ENCODE data around the gene OR2K2. TPM values are rescaled to one million over a fixed set of nuclear protein-coding genes. Genes with fewer than 3 reads are reported as not detected.
"Not testable (repeated sequence)": the region's sequence is repeated elsewhere in the genome, so short reads cannot be mapped to it uniquely, and the experiment has no call there.

OR2K2 gene
- total and polyA plus RNA-seq, 4 donors = 0.15 TPM; not detected in 3

- H3K27ac ChIP-seq (ENCODE audit: low read depth, low read length); H3K36me3 ChIP-seq (ENCODE audit: control insufficient read depth, insufficient read depth, low read length); H3K4me1 ChIP-seq (ENCODE audit: control insufficient read depth, insufficient read depth, low read length); DNase-seq (ENCODE audit: low read depth in 4 of 6, low spot score in 6 of 6); H3K27me3 ChIP-seq (ENCODE audit: control insufficient read depth, insufficient read depth, low read length); H3K9me3 ChIP-seq (ENCODE audit: control insufficient read depth, insufficient read depth, low read length): not testable (repeated sequence)
- 60% methylated on average over 1 of the region's 4 CpGs for WGBS (ENCODE audit: insufficient coverage)
- H3K4me3 ChIP-seq (ENCODE audit: low read depth, low read length) = peak overlapping the region; percentile 13
Observed at GRCh38 chr9:111299599-111299966, 30.4 kb downstream of the OR2K2 start.

- WGBS (ENCODE audit: insufficient coverage) = no CpG with 5 or more reads among the region's 6 CpGs
- DNase-seq (ENCODE audit: low read depth in 4 of 6, low spot score in 6 of 6) = peak; percentile 36 to 90 (median 56)
- Histone ChIP-seq H3K27me3 (ENCODE audit: control insufficient read depth, insufficient read depth, low read length) (no peaks in the 10 kb centered on the region), H3K4me1 (ENCODE audit: control insufficient read depth, insufficient read depth, low read length) (peaks cover 3% of the 10 kb centered on the region), H3K36me3 (ENCODE audit: control insufficient read depth, insufficient read depth, low read length) (no peaks in the 10 kb centered on the region), H3K27ac (ENCODE audit: low read depth, low read length) (peak overlapping the region; percentile 76), H3K9me3 (ENCODE audit: control insufficient read depth, insufficient read depth, low read length) (peaks cover 3% of the 10 kb centered on the region), H3K4me3 (ENCODE audit: low read depth, low read length) (peak overlapping the region; percentile 13)
Observed at GRCh38 chr9:111298731-111299598, 31.1 kb downstream of the OR2K2 start.

GRCh38 chr9:111298111-111298510 is 31.9 kb downstream of the OR2K2 start:
- Histone ChIP-seq H3K9me3 (ENCODE audit: control insufficient read depth, insufficient read depth, low read length) (peaks cover 3% of the 10 kb centered on the region), H3K4me3 (ENCODE audit: low read depth, low read length) (no peak overlapping the region), H3K27me3 (ENCODE audit: control insufficient read depth, insufficient read depth, low read length) (no peaks in the 10 kb centered on the region), H3K36me3 (ENCODE audit: control insufficient read depth, insufficient read depth, low read length) (no peaks in the 10 kb centered on the region), H3K27ac (ENCODE audit: low read depth, low read length) (peak overlapping the region; percentile 40), H3K4me1 (ENCODE audit: control insufficient read depth, insufficient read depth, low read length) (peaks cover 3% of the 10 kb centered on the region)
- peak in 2 of 6 donors; percentile 7 to 67 for DNase-seq (ENCODE audit: low read depth in 4 of 6, low spot score in 6 of 6)
- WGBS (ENCODE audit: insufficient coverage) = no CpG with 5 or more reads among the region's 6 CpGs

GRCh38 chr9:111297066-111297824 is 32.8 kb downstream of the OR2K2 start:
- Histone ChIP-seq H3K36me3 (ENCODE audit: control insufficient read depth, insufficient read depth, low read length) (no peaks in the 10 kb centered on the region), H3K27ac (ENCODE audit: low read depth, low read length) (no peak overlapping the region), H3K9me3 (ENCODE audit: control insufficient read depth, insufficient read depth, low read length) (peaks cover 3% of the 10 kb centered on the region), H3K27me3 (ENCODE audit: control insufficient read depth, insufficient read depth, low read length) (no peaks in the 10 kb centered on the region), H3K4me3 (ENCODE audit: low read depth, low read length) (no peak overlapping the region), H3K4me1 (ENCODE audit: control insufficient read depth, insufficient read depth, low read length) (peaks cover 3% of the 10 kb centered on the region)
- WGBS (ENCODE audit: insufficient coverage) = no CpG with 5 or more reads among the region's 2 CpGs
- DNase-seq (ENCODE audit: low read depth in 4 of 6, low spot score in 6 of 6) = no peak

DNA sequence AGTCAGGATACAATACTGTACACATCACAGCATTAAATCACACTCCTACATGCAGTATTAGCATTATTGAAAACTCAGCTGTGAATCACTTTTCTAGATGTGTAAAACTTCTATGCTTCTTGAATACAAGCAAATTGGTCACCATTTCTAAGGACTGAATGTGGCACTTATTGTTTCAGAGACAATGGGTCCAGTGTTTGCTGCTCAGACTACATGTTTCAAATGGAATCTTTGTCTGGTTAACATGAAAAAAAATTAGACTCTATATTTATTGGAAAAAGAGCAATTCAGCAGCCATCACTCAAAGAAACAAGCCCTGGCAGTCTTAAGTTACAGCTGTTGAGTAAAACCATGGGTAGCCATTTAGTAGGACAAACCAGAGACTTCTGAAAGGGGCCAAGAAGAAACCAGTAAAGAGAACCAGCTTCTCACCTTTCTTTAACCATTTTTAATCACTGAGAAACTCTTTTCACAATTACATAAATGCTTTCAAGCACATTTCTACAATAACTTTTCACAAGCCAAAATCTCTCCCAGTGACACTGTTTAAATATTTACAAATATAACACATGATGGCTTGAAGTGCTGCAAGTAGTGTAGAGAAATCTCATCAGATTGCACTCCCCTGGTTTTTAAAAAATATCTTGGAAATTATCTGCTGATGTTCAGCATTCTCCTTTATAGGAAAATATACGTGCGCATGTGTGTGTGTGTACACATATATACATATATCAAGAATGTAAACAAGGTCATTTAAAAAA is 35.2 kb downstream of the OR2K2 start:
- DNase-seq (ENCODE audit: low read depth in 4 of 6, low spot score in 6 of 6) = peak in 1 of 6 donors; percentile 50
- WGBS (ENCODE audit: insufficient coverage) = no CpG with 5 or more reads among the region's 2 CpGs
- Histone ChIP-seq H3K27ac (ENCODE audit: low read depth, low read length) (peak overlapping the region; percentile 69), H3K36me3 (ENCODE audit: control insufficient read depth, insufficient read depth, low read length) (no peaks in the 10 kb centered on the region), H3K27me3 (ENCODE audit: control insufficient read depth, insufficient read depth, low read length) (no peaks in the 10 kb centered on the region), H3K4me1 (ENCODE audit: control insufficient read depth, insufficient read depth, low read length) (peaks cover 3% of the 10 kb centered on the region), H3K9me3 (ENCODE audit: control insufficient read depth, insufficient read depth, low read length) (peaks cover 3% of the 10 kb centered on the region), H3K4me3 (ENCODE audit: low read depth, low read length) (no peak overlapping the region)

DNA sequence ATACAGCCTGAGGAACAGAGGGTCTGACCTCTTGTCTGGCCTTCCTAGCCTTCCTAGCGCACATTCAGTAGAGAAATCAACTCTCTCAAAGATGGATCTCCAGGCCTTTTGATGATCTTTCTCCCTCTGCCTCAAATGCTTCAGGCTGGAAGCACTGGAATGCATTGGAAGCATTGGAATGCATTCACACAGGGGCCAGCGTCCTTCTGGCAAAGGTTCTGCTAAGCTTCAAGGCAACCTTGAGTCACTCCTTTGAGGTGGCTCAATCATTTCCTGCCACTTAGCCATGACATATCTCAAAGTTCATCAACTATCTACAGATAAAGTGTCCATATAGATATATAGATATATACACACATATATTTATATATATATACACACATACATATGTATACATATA is 42.9 kb downstream of the OR2K2 start:
- 100% methylated on average over 1 of the region's 2 CpGs for WGBS (ENCODE audit: insufficient coverage)

GRCh38 chr9:111284703-111285102 is 45.3 kb downstream of the OR2K2 start:
- no peak overlapping the region for H3K27ac ChIP-seq (ENCODE audit: low read depth, low read length)
- no peaks in the 10 kb centered on the region for H3K27me3 ChIP-seq (ENCODE audit: control insufficient read depth, insufficient read depth, low read length)
- no peaks in the 10 kb centered on the region for H3K4me1 ChIP-seq (ENCODE audit: control insufficient read depth, insufficient read depth, low read length)
- 53% methylated on average over 2 of the region's 4 CpGs for WGBS (ENCODE audit: insufficient coverage)
- DNase-seq (ENCODE audit: low read depth in 4 of 6, low spot score in 6 of 6) = no peak
- H3K4me3 ChIP-seq (ENCODE audit: low read depth, low read length) = no peak overlapping the region
- no peaks in the 10 kb centered on the region for H3K9me3 ChIP-seq (ENCODE audit: control insufficient read depth, insufficient read depth, low read length)
- no peaks in the 10 kb centered on the region for H3K36me3 ChIP-seq (ENCODE audit: control insufficient read depth, insufficient read depth, low read length)

More for the DNA sequence above, 42.9 kb downstream of the OR2K2 start:
- Histone ChIP-seq H3K27me3 (ENCODE audit: control insufficient read depth, insufficient read depth, low read length) (no peaks in the 10 kb centered on the region), H3K9me3 (ENCODE audit: control insufficient read depth, insufficient read depth, low read length) (no peaks in the 10 kb centered on the region), H3K4me3 (ENCODE audit: low read depth, low read length) (no peak overlapping the region), H3K27ac (ENCODE audit: low read depth, low read length) (no peak overlapping the region), H3K36me3 (ENCODE audit: control insufficient read depth, insufficient read depth, low read length) (no peaks in the 10 kb centered on the region), H3K4me1 (ENCODE audit: control insufficient read depth, insufficient read depth, low read length) (no peaks in the 10 kb centered on the region)
- DNase-seq (ENCODE audit: low read depth in 4 of 6, low spot score in 6 of 6) = no peak

GRCh38 chr9:111282845-111283244 is 47.2 kb downstream of the OR2K2 start:
- no CpG with 5 or more reads among the region's 2 CpGs for WGBS (ENCODE audit: insufficient coverage)
- Histone ChIP-seq H3K27ac (ENCODE audit: low read depth, low read length) (no peak overlapping the region), H3K4me3 (ENCODE audit: low read depth, low read length) (no peak overlapping the region), H3K4me1 (ENCODE audit: control insufficient read depth, insufficient read depth, low read length) (no peaks in the 10 kb centered on the region), H3K9me3 (ENCODE audit: control insufficient read depth, insufficient read depth, low read length) (no peaks in the 10 kb centered on the region), H3K27me3 (ENCODE audit: control insufficient read depth, insufficient read depth, low read length) (no peaks in the 10 kb centered on the region), H3K36me3 (ENCODE audit: control insufficient read depth, insufficient read depth, low read length) (no peaks in the 10 kb centered on the region)
- no peak for DNase-seq (ENCODE audit: low read depth in 4 of 6, low spot score in 6 of 6)

GRCh38 chr9:111280795-111281194 is 49.2 kb downstream of the OR2K2 start:
- H3K27ac ChIP-seq (ENCODE audit: low read depth, low read length); H3K9me3 ChIP-seq (ENCODE audit: control insufficient read depth, insufficient read depth, low read length); H3K4me1 ChIP-seq (ENCODE audit: control insufficient read depth, insufficient read depth, low read length); H3K4me3 ChIP-seq (ENCODE audit: low read depth, low read length); H3K27me3 ChIP-seq (ENCODE audit: control insufficient read depth, insufficient read depth, low read length); DNase-seq (ENCODE audit: low read depth in 4 of 6, low spot score in 6 of 6); H3K36me3 ChIP-seq (ENCODE audit: control insufficient read depth, insufficient read depth, low read length): not testable (repeated sequence)
- no CpG with 5 or more reads among the region's 1 CpG for WGBS (ENCODE audit: insufficient coverage)
